Prostate gland (tissue), 2 donors: ENCODE data around the gene GLE1.
"Not testable (repeated sequence)": the region's sequence is repeated elsewhere in the genome, so short reads cannot be mapped to it uniquely, and the experiment has no call there.

Experiments
- POLR2AphosphoS5 ChIP-seq: sonication (generic); formaldehyde crosslinking; IDR thresholded peaks from one replicate; pipeline ENCODE4 v1.6.1; 2017; ENCODE audit warnings: antibody characterized with exemption
- TF ChIP-seq, protein P1 (sequence below), 4 experiments: fragments of 200-600 bp in 2 of 4; fragments of 450-650 bp in 2 of 4; sonication (generic) in 2 of 4; IDR thresholded peaks; 1 replicate in 3 of 4; 2 replicates in 1 of 4; pipeline ENCODE4 v1.5.1; 2016 to 2019; ENCODE audit warnings: antibody characterized with exemption in 4 of 4, mild to moderate bottlenecking in 2 of 4, moderate library complexity in 2 of 4

DNA sequence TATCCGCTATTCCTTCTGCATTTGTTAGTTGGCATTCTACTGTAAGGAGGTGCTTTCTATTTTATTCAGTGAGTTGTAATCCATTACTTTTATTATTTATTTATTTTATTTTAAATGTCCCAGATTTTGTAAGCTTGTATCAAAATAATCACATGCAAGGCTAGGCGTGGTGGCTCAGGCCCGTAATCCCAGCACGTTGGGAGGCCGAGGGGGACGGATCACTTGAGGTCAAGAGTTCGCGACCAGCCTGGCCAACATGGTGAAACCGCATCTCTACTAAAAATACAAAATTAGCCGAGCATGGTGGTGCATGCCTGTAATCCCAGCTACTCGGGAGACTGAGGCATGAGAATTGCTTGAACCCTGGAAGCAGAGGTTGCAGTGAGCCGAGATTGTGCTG, 1.4 kb downstream of the GLE1 start:
- TF ChIP-seq, protein P1, sequence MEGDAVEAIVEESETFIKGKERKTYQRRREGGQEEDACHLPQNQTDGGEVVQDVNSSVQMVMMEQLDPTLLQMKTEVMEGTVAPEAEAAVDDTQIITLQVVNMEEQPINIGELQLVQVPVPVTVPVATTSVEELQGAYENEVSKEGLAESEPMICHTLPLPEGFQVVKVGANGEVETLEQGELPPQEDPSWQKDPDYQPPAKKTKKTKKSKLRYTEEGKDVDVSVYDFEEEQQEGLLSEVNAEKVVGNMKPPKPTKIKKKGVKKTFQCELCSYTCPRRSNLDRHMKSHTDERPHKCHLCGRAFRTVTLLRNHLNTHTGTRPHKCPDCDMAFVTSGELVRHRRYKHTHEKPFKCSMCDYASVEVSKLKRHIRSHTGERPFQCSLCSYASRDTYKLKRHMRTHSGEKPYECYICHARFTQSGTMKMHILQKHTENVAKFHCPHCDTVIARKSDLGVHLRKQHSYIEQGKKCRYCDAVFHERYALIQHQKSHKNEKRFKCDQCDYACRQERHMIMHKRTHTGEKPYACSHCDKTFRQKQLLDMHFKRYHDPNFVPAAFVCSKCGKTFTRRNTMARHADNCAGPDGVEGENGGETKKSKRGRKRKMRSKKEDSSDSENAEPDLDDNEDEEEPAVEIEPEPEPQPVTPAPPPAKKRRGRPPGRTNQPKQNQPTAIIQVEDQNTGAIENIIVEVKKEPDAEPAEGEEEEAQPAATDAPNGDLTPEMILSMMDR (IDR thresholded peaks at IDR 0.05): not testable (repeated sequence)
- not testable (repeated sequence) for TF ChIP-seq POLR2AphosphoS5
